ENCODE results near the gene LPCAT4.

DNA sequence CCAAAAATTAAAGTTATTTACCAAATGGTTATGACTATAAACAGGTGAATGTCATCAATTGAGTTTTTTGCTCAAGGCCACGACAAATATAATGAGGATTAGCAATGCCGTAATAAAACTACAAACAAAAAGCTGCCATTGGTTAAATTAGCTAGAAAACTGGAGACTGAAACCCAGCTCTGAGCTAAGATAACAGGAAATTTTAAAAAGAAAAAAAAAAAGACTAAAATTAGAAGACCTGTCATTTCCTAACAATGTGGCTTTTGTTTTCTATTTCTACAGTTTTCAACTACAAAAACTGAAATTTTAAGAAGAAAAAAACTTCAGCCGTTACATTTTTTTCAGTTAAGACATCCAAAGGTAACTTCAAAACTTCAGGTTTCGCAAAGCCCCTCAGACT is 39.1 kb downstream of the LPCAT4 start:
- TF ChIP-seq CTCF (IDR thresholded peaks at IDR 0.05 in 4 of 5, conservative IDR thresholded peaks at IDR 0.05 in 1 of 5) (no peak), POLR2A (IDR thresholded peaks at IDR 0.05) (no peak)

Measured in gastrocnemius medialis (tissue), 4 donors.